ENCODE measurements around the gene LAMP5. TPM values are rescaled to one million over a fixed set of nuclear protein-coding genes. Genes with fewer than 3 reads are reported as not detected.

The LAMP5 gene
- total and polyA plus RNA-seq, 2 experiments from 2014 or later = 0.47 TPM; not detected in 1

DNA sequence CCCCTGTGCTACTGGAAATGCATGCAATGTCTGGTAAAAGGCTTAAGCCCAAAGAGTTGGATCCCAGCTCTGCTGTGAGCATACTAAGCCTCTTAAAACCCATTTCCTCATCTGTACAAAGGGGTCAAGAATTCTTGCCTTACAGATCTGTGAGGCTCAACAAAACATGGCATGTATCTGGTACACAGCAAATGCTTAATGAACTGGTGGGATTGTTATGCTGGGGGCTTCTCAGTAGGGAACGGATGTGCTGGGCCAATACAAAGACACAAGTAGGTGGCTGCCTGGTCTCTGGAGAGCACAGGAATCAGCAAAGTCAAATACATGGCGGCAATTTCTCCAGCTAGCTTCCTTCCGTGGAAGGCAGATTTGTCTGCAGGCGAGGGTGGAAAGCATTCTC, 62.3 kb downstream of the LAMP5 start:
- Histone ChIP-seq H4K20me1 (ENCODE audit: insufficient read depth, poor library complexity, severe bottlenecking) (no peaks in the 10 kb centered on the region), H3K9me2 (replicated peaks; ENCODE audit: insufficient read depth) (no peaks in the 10 kb centered on the region), H3K27me3 (peaks cover 20% of the 10 kb centered on the region), H3K9me3 (ENCODE audit: low read depth) (no peaks in the 10 kb centered on the region), H2AFZ (no peak overlapping the region), H3K36me3 (replicated peaks; ENCODE audit: insufficient read depth, low read depth) (no peaks in the 10 kb centered on the region), H3K4me2 (no peak overlapping the region), H3K27ac (no peak overlapping the region), H3K4me1 (ENCODE audit: insufficient read depth) (no peaks in the 10 kb centered on the region), H3K79me2 (no peaks in the 10 kb centered on the region), H3K4me3 (no peak overlapping the region)
- TF ChIP-seq, protein P1, sequence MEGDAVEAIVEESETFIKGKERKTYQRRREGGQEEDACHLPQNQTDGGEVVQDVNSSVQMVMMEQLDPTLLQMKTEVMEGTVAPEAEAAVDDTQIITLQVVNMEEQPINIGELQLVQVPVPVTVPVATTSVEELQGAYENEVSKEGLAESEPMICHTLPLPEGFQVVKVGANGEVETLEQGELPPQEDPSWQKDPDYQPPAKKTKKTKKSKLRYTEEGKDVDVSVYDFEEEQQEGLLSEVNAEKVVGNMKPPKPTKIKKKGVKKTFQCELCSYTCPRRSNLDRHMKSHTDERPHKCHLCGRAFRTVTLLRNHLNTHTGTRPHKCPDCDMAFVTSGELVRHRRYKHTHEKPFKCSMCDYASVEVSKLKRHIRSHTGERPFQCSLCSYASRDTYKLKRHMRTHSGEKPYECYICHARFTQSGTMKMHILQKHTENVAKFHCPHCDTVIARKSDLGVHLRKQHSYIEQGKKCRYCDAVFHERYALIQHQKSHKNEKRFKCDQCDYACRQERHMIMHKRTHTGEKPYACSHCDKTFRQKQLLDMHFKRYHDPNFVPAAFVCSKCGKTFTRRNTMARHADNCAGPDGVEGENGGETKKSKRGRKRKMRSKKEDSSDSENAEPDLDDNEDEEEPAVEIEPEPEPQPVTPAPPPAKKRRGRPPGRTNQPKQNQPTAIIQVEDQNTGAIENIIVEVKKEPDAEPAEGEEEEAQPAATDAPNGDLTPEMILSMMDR (IDR thresholded peaks at IDR 0.05; ENCODE audit: poor library complexity) = no peak
- TF ChIP-seq EZH2 (IDR thresholded peaks at IDR 0.05; ENCODE audit: borderline replicate concordance) = no peak
- no peak for TF ChIP-seq EZH2phosphoT487 (IDR thresholded peaks at IDR 0.05; ENCODE audit: low read depth, severe bottlenecking, unreplicated experiment)
- DNase-seq (ENCODE audit: low spot score) = no peak
- WGBS (ENCODE audit: low lambda C conversion rate, missing lambda C conversion rate) = 92% methylated on average over 4 of the region's 4 CpGs

DNA sequence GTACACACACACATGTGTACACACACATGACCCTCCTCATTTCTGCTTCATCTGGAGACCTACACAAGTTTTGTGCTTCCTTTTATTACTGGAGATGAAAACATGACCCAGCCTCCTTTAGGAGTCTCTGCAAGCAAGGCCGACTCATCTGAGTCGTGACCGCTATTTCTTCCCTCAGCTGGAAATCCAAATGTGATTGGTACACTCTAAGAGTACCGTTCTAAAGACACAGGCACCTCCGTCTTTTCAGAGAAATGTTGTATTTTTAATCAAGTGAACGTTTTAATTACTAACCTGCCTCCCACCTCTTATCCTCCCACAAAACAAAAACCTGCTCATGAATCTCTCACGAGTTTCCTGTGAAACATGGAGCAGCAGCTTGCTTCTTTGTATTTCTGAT, 63.0 kb downstream of the LAMP5 start:
- WGBS (ENCODE audit: low lambda C conversion rate, missing lambda C conversion rate) = 93% methylated on average over 7 of the region's 7 CpGs
- H3K9me3 ChIP-seq (ENCODE audit: low read depth) = no peaks in the 10 kb centered on the region
- H3K27ac ChIP-seq = no peak overlapping the region
- H3K4me2 ChIP-seq = no peak overlapping the region
- DNase-seq (ENCODE audit: low spot score) = no peak
- H2AFZ ChIP-seq = no peak overlapping the region
- no peaks in the 10 kb centered on the region for H3K36me3 ChIP-seq (replicated peaks; ENCODE audit: insufficient read depth, low read depth)
- TF ChIP-seq, protein P1 (IDR thresholded peaks at IDR 0.05; ENCODE audit: poor library complexity) = no peak
- TF ChIP-seq EZH2 (IDR thresholded peaks at IDR 0.05; ENCODE audit: borderline replicate concordance) = no peak
- no peak for TF ChIP-seq EZH2phosphoT487 (IDR thresholded peaks at IDR 0.05; ENCODE audit: low read depth, severe bottlenecking, unreplicated experiment)
- no peak overlapping the region for H3K4me3 ChIP-seq
- H3K4me1 ChIP-seq (ENCODE audit: insufficient read depth) = no peaks in the 10 kb centered on the region
- peaks cover 20% of the 10 kb centered on the region for H3K27me3 ChIP-seq
- H4K20me1 ChIP-seq (ENCODE audit: insufficient read depth, poor library complexity, severe bottlenecking) = no peaks in the 10 kb centered on the region
- H3K79me2 ChIP-seq = no peaks in the 10 kb centered on the region
- no peaks in the 10 kb centered on the region for H3K9me2 ChIP-seq (replicated peaks; ENCODE audit: insufficient read depth)

GRCh38 chr20:9578594-9578993, 64.2 kb downstream of the LAMP5 start:
- no peak for TF ChIP-seq EZH2phosphoT487 (IDR thresholded peaks at IDR 0.05; ENCODE audit: low read depth, severe bottlenecking, unreplicated experiment)
- TF ChIP-seq, protein P1 (IDR thresholded peaks at IDR 0.05; ENCODE audit: poor library complexity) = no peak
- TF ChIP-seq EZH2 (IDR thresholded peaks at IDR 0.05; ENCODE audit: borderline replicate concordance) = no peak
- 94% methylated on average over 2 of the region's 2 CpGs for WGBS (ENCODE audit: low lambda C conversion rate, missing lambda C conversion rate)
- no peaks in the 10 kb centered on the region for H3K9me2 ChIP-seq (replicated peaks; ENCODE audit: insufficient read depth)
- H3K79me2 ChIP-seq = no peaks in the 10 kb centered on the region
- H3K27ac ChIP-seq = no peak overlapping the region
- H4K20me1 ChIP-seq (ENCODE audit: insufficient read depth, poor library complexity, severe bottlenecking) = no peaks in the 10 kb centered on the region
- H3K27me3 ChIP-seq = peaks cover 9% of the 10 kb centered on the region
- H3K9me3 ChIP-seq (ENCODE audit: low read depth) = no peaks in the 10 kb centered on the region
- no peak overlapping the region for H3K4me3 ChIP-seq
- H3K4me1 ChIP-seq (ENCODE audit: insufficient read depth) = no peaks in the 10 kb centered on the region
- no peak overlapping the region for H2AFZ ChIP-seq
- no peak for DNase-seq (ENCODE audit: low spot score)
- H3K36me3 ChIP-seq (replicated peaks; ENCODE audit: insufficient read depth, low read depth) = no peaks in the 10 kb centered on the region
- no peak overlapping the region for H3K4me2 ChIP-seq

Data from hepatocyte (in vitro differentiated cells).